Calu3 (cell line): ENCODE results near the gene C16orf92. TPM values are rescaled to one million over a fixed set of nuclear protein-coding genes. Genes with fewer than 3 reads are reported as not detected.

Source experiments
- BruUV-seq: library from RNA; stranded (reverse); fragments of 400-500 nt; replicated peaks from 2 replicates; lab custom pipeline; 2021; lab: Mats Ljungman, UMichigan
- CTCF ChIA-PET: fragments of 300-600 bp; sonication (Branson Sonifier 250); formaldehyde crosslinking; loops from one replicate; lab custom pipeline; 2022; ENCODE audit warnings: antibody characterized with exemption; lab: Charles Lee
- DNase-seq: peaks from one replicate; pipeline ENCODE4 v3.0.0; 2022
- H3K27ac Mint-ChIP-seq: one replicate; pipeline ENCODE4 v1.8.0; 2022; ENCODE audit warnings: mixed read lengths; ENCODE audit not compliant: unreplicated experiment
- H3K27me3 Mint-ChIP-seq: one replicate; pipeline ENCODE4 v1.8.0; 2022; ENCODE audit warnings: mixed read lengths; ENCODE audit not compliant: unreplicated experiment
- H3K36me3 Mint-ChIP-seq: one replicate; pipeline ENCODE4 v1.8.0; 2022; ENCODE audit warnings: mild to moderate bottlenecking, moderate library complexity, mixed read lengths; ENCODE audit not compliant: insufficient read depth, unreplicated experiment
- H3K4me1 Mint-ChIP-seq: one replicate; pipeline ENCODE4 v1.8.0; 2022; ENCODE audit warnings: mild to moderate bottlenecking, low read depth, mixed read lengths; ENCODE audit not compliant: unreplicated experiment
- H3K4me3 Mint-ChIP-seq: one replicate; pipeline ENCODE4 v1.8.0; 2022; ENCODE audit warnings: mild to moderate bottlenecking, low read depth, moderate library complexity, mixed read lengths; ENCODE audit not compliant: unreplicated experiment
- H3K9me3 Mint-ChIP-seq: one replicate; pipeline ENCODE4 v1.8.0; 2022; ENCODE audit warnings: low read depth, mixed read lengths; ENCODE audit not compliant: unreplicated experiment
- intact Hi-C: fragments of 100-400 bp; cut with micrococcal nuclease; formaldehyde crosslinking; loops from one replicate; pipeline ENCODE4 v1.10.0; 2022; ENCODE audit not compliant: unreplicated experiment
- total RNA-seq: library from RNA; stranded (reverse); gene quantifications from 2 replicates; pipeline ENCODE4 v1.2.3, GENCODE V29; 2022
- TF ChIP-seq, protein P1 (sequence below): fragments of 200-600 bp; IDR thresholded peaks from one replicate; pipeline ENCODE4 v1.8.0; 2022; ENCODE audit warnings: antibody characterized with exemption; ENCODE audit not compliant: unreplicated experiment

The C16orf92 gene
- total RNA-seq, 1 experiment from 2014 or later, result not detected

DNA sequence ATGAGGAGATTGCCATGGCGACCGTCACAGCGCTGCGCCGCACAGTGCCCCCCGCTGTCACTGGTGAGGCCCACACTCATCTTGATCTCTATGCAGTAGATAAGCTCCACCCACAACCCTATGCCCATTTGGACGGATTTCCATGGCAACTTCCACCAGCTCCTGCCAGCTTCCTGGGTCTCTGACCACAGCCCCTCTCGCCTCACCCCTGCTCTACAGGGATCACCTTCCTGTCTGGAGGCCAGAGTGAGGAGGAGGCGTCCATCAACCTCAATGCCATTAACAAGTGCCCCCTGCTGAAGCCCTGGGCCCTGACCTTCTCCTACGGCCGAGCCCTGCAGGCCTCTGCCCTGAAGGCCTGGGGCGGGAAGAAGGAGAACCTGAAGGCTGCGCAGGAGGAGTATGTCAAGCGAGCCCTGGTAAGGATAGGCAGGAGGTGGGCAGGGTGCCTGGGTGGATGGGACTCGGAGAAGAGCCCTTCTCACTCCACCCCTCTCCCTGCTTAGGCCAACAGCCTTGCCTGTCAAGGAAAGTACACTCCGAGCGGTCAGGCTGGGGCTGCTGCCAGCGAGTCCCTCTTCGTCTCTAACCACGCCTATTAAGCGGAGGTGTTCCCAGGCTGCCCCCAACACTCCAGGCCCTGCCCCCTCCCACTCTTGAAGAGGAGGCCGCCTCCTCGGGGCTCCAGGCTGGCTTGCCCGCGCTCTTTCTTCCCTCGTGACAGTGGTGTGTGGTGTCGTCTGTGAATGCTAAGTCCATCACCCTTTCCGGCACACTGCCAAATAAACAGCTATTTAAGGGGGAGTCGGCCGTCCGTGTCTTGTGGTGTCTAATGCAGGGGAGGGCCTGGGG, 46.8 kb downstream of the C16orf92 start:
- peaks cover 26% of the 10 kb centered on the region for H3K4me1 Mint-ChIP-seq
- TF ChIP-seq, protein P1, sequence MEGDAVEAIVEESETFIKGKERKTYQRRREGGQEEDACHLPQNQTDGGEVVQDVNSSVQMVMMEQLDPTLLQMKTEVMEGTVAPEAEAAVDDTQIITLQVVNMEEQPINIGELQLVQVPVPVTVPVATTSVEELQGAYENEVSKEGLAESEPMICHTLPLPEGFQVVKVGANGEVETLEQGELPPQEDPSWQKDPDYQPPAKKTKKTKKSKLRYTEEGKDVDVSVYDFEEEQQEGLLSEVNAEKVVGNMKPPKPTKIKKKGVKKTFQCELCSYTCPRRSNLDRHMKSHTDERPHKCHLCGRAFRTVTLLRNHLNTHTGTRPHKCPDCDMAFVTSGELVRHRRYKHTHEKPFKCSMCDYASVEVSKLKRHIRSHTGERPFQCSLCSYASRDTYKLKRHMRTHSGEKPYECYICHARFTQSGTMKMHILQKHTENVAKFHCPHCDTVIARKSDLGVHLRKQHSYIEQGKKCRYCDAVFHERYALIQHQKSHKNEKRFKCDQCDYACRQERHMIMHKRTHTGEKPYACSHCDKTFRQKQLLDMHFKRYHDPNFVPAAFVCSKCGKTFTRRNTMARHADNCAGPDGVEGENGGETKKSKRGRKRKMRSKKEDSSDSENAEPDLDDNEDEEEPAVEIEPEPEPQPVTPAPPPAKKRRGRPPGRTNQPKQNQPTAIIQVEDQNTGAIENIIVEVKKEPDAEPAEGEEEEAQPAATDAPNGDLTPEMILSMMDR, result no peak
- peaks cover 97% of the 10 kb centered on the region for H3K36me3 Mint-ChIP-seq
- H3K4me3 Mint-ChIP-seq, result no peak overlapping the region
- CTCF ChIA-PET, result no interaction called here
- H3K9me3 Mint-ChIP-seq, result no peaks in the 10 kb centered on the region
- intact Hi-C loops, result no loop called here
- no peaks in the 10 kb centered on the region for H3K27me3 Mint-ChIP-seq
- no peak for DNase-seq
- peak overlapping the region; percentile 67 for H3K27ac Mint-ChIP-seq
- BruUV-seq, result no TSS peak

DNA sequence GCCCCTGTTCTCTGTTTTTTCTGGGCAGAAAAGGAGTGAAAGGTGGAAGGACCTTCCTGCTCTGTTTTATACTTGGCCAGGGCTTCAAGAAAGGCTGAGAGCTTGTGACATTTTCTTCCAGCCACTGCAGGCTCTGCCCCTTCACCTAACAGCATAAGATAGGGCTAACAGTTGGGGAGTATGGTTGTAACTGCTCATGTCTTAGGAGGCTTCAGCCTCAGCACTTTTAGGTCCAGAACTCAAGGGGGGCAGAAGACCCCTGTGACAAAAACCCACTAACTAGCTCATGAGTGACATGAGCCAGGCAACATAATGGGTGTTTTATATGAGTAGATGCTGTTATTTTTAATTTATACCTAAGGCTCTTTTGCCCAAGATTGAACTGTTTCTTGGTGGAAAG, 47.5 kb downstream of the C16orf92 start:
- Mint-ChIP-seq H3K9me3 (no peaks in the 10 kb centered on the region), H3K27me3 (no peaks in the 10 kb centered on the region), H3K36me3 (peaks cover 97% of the 10 kb centered on the region), H3K4me1 (peaks cover 26% of the 10 kb centered on the region), H3K27ac (no peak overlapping the region), H3K4me3 (no peak overlapping the region)
- CTCF ChIA-PET, result no interaction called here
- TF ChIP-seq, protein P1, result no peak
- no peak for DNase-seq
- intact Hi-C loops, result no loop called here
- no TSS peak for BruUV-seq

Other genes with a start within 250 kb of the C16orf92 start
- not detected in 2 replicates for gene ZG16, start 244.9 kb upstream of the C16orf92 start, total RNA-seq
- gene KIF22, start 232.4 kb upstream of the C16orf92 start, total RNA-seq, result 130 and 134 TPM in 2 replicates
- 230 and 257 TPM in 2 replicates for gene MAZ, start 216.7 kb upstream of the C16orf92 start, total RNA-seq
- gene PRRT2, start 211.0 kb upstream of the C16orf92 start, total RNA-seq, result 0.78 and 1.8 TPM in 2 replicates
- 30.4 and 32.0 TPM in 2 replicates for gene PAGR1, start 207.0 kb upstream of the C16orf92 start, total RNA-seq
- 164 and 215 TPM in 2 replicates for gene MVP, start 202.7 kb upstream of the C16orf92 start, total RNA-seq
- gene CDIPT, start 160.0 kb upstream of the C16orf92 start, total RNA-seq, result 62.7 and 64.1 TPM in 2 replicates
- 68.9 and 92.1 TPM in 2 replicates for gene SEZ6L2, start 123.6 kb upstream of the C16orf92 start, total RNA-seq
- gene ASPHD1, start 122.7 kb upstream of the C16orf92 start, total RNA-seq, result 54.1 and 64.1 TPM in 2 replicates
- gene KCTD13, start 97.0 kb upstream of the C16orf92 start, total RNA-seq, result 52.8 and 55.8 TPM in 2 replicates
- 91.1 and 92.1 TPM in 2 replicates for gene TMEM219, start 61.1 kb upstream of the C16orf92 start, total RNA-seq
- gene TAOK2, start 49.3 kb upstream of the C16orf92 start, total RNA-seq, result 75.9 and 76.2 TPM in 2 replicates
- 26.3 and 28.5 TPM in 2 replicates for gene HIRIP3, start 27.6 kb upstream of the C16orf92 start, total RNA-seq
- gene INO80E, start 27.0 kb upstream of the C16orf92 start, total RNA-seq, result 107 TPM in 2 replicates
- gene DOC2A, start 12.2 kb upstream of the C16orf92 start, total RNA-seq, result 18.0 and 19.9 TPM in 2 replicates
- 0.90 and 1.5 TPM in 2 replicates for gene TLCD3B, start 8.1 kb downstream of the C16orf92 start, total RNA-seq
- gene ALDOA, start 42.6 kb downstream of the C16orf92 start, total RNA-seq, result 1,549 and 1,562 TPM in 2 replicates
- gene PPP4C, start 52.8 kb downstream of the C16orf92 start, total RNA-seq, result 184 and 187 TPM in 2 replicates
- 3.6 and 4.7 TPM in 2 replicates for gene TBX6, start 68.7 kb downstream of the C16orf92 start, total RNA-seq
- gene YPEL3, start 73.0 kb downstream of the C16orf92 start, total RNA-seq, result 21.1 and 28.0 TPM in 2 replicates
- gene GDPD3, start 90.3 kb downstream of the C16orf92 start, total RNA-seq, result 7.8 and 9.4 TPM in 2 replicates
- 69.9 and 82.1 TPM in 2 replicates for gene MAPK3, start 100.0 kb downstream of the C16orf92 start, total RNA-seq
- 11.1 and 12.9 TPM in 2 replicates for gene CORO1A, start 160.4 kb downstream of the C16orf92 start, total RNA-seq
- 166 and 171 TPM in 2 replicates for gene BOLA2B, start 170.5 kb downstream of the C16orf92 start, total RNA-seq
- 45.0 and 71.1 TPM in 2 replicates for gene SLX1A, start 170.7 kb downstream of the C16orf92 start, total RNA-seq
- 39.5 and 46.4 TPM in 2 replicates for gene SULT1A3, start 176.1 kb downstream of the C16orf92 start, total RNA-seq
- gene NPIPB13, start 225.3 kb downstream of the C16orf92 start, total RNA-seq, result 18.5 and 20.5 TPM in 2 replicates